ENCODE data around the gene HSPG2. TPM values are rescaled to one million over a fixed set of nuclear protein-coding genes. Genes with fewer than 3 reads are reported as not detected.

HSPG2 gene
- total RNA-seq, 2 donors from 2014 or later, result 148 to 152 TPM

DNA sequence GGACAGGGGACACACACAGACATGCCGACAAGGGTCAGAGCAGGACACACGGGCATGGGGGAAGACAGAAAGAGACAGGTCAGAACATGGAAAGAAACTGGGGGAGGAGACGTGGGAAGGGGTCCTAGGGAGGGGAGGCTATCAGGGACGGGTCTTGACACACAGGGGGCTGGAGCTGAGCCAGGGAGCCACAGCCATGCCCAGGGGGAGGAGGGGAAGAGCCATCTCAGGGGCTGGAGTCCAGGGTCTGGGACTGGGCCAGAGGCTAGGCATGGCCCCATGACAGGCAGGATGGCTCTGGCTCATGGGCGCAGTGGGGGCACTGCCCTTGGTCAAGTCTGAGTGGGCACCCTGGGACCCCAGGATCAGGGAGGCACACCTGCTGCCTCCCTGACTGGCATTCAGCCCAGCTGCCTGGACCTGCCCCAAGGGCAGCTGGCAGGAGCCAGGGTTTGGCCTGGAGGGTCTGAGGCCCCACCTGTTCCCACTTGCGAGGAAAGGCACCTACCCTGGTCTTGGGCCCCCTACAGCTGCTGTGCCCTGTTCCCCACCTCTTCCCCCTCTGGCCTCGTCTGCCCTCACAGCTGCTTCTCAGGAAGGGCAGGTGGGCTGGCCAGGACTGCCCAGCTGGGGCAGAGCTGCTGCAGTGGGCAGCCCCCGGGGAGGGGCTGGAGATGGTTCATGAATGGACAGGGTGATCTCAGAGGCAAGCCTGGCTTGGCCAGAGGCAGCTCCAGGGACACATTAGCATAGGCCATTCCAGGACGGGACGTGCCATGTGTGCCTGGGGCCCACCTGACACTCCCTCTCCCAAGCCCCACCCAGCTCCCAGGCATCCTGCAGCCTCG is 42.9 kb downstream of the HSPG2 start:
- H3K4me1 ChIP-seq, result peaks cover 18% of the 10 kb centered on the region
- H3K4me3 ChIP-seq, result no peak overlapping the region
- no peak for DNase-seq
- no peaks in the 10 kb centered on the region for H3K27me3 ChIP-seq
- intact Hi-C loops (cut with DNase I), result no loop called here
- no peak overlapping the region for H3K9ac ChIP-seq (ENCODE audit: low read depth in 2 of 2, low read length in 2 of 2)
- TF ChIP-seq, protein P1, sequence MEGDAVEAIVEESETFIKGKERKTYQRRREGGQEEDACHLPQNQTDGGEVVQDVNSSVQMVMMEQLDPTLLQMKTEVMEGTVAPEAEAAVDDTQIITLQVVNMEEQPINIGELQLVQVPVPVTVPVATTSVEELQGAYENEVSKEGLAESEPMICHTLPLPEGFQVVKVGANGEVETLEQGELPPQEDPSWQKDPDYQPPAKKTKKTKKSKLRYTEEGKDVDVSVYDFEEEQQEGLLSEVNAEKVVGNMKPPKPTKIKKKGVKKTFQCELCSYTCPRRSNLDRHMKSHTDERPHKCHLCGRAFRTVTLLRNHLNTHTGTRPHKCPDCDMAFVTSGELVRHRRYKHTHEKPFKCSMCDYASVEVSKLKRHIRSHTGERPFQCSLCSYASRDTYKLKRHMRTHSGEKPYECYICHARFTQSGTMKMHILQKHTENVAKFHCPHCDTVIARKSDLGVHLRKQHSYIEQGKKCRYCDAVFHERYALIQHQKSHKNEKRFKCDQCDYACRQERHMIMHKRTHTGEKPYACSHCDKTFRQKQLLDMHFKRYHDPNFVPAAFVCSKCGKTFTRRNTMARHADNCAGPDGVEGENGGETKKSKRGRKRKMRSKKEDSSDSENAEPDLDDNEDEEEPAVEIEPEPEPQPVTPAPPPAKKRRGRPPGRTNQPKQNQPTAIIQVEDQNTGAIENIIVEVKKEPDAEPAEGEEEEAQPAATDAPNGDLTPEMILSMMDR (IDR thresholded peaks at IDR 0.05), result no peak
- H3K27ac ChIP-seq, result no peak overlapping the region
- H3K9me3 ChIP-seq, result no peaks in the 10 kb centered on the region
- no peaks in the 10 kb centered on the region for H3K36me3 ChIP-seq

DNA sequence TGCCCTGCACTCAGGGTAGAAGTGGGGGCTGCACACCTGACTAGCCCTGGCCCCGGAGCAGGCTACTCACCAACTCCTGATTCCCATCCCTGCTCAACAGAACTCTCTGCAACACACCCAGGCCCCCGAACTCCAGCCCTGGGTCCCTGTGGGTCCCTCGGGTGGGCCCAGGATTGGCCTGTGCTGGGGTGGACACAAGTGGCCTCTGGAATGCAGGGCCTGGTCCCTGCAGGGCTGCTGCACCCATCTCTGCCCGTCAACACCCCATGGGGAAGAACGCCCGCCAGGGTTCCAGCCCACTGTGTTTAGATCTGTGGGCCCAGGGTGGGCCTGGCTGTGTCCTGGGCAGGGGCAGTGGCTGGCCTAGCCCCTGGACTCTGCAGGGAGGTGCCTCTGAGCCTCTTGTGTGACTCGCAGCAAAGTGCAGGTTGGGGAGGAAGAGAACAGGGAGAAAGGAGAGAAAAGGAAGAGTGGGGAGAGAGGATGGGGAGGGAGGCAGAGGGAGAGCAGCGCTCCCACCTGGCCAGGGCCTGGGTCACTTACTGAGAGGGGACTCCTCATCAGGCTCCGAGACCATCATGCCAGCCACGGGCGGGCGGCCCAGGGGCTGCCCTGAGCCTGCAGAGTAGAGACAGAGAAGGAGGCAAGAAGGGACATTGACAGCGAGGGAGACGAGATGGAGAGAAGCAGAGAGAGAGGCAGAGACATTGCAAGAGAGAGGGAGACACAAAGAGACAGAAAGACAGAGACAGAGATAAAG is 43.9 kb downstream of the HSPG2 start:
- H3K36me3 ChIP-seq, result no peaks in the 10 kb centered on the region
- TF ChIP-seq, protein P1 (IDR thresholded peaks at IDR 0.05), result no peak
- H3K9ac ChIP-seq (ENCODE audit: low read depth in 2 of 2, low read length in 2 of 2), result no peak overlapping the region
- intact Hi-C loops (cut with DNase I), result no loop called here
- no peak for DNase-seq
- H3K27ac ChIP-seq, result no peak overlapping the region
- peaks cover 18% of the 10 kb centered on the region for H3K4me1 ChIP-seq
- no peaks in the 10 kb centered on the region for H3K27me3 ChIP-seq
- no peak overlapping the region for H3K4me3 ChIP-seq
- no peaks in the 10 kb centered on the region for H3K9me3 ChIP-seq

DNA sequence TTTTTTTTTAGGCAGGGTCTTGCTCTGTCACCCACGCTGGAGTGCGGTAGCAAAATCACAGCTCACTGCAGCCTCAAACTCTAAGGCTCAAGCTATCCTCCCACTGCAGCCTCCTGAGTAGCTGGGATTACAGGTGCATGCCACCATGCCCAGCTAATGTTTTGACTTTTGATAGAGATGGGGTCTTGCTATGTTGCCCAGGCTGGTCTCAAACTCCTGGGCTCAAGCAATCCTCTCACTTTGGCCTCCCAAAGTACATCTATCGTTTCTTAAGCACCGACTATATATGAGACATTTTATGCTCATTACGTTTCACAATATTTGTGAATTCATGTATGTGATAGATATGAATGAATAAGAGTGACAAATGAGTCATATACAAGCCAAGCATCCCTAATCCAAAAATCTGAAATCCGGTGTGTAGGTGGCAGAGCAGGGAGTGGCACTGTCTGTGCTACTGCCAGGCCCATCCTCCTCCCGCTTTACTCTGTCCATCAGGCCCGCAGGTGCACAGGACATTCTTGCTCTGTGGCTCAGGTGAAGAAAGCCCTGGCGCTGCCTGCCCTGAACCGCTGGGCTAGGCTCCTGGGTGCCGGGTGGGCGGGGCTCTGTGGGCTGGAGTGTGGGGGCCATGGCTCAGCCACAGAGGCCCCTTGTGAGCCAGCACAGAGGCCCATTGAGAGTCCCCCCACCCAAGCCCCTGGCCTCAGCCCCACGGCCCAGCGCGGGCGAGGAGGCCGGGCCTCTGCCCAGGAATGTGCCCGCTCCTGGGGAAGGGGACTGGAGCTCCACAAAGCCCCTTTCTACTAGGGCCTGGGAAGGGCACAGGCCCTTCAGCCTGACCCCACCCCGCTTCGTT is 45.3 kb downstream of the HSPG2 start:
- Histone ChIP-seq H3K4me1 (peaks cover 8% of the 10 kb centered on the region), H3K27ac (no peak overlapping the region), H3K9me3 (no peaks in the 10 kb centered on the region), H3K27me3 (no peaks in the 10 kb centered on the region), H3K36me3 (no peaks in the 10 kb centered on the region), H3K4me3 (no peak overlapping the region), H3K9ac (ENCODE audit: low read depth in 2 of 2, low read length in 2 of 2) (no peak overlapping the region)
- no peak for DNase-seq
- TF ChIP-seq, protein P1 (IDR thresholded peaks at IDR 0.05), result no peak
- intact Hi-C loops (cut with DNase I), result no loop called here

DNA sequence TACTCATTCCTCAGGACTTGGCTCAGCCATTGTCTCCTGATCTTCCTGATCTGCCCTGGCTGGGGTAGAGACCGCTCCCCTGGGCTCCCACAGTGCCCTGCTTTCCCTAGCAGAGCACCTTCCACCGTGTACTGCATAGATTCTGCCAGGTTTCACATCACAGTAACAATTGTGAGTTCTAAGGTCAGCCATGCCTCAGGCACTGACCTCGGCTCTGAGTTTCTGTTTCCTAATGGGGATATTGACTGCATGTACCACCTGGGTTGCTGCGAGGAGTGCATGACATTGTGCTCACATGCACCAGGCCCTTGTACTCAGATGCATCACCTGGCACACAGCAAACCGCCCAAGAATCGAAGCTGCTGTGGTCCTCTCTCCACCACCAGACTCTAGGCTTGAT is 46.0 kb downstream of the HSPG2 start:
- intact Hi-C loops (cut with DNase I), result no loop called here
- no peak overlapping the region for H3K4me3 ChIP-seq
- H3K4me1 ChIP-seq, result no peaks in the 10 kb centered on the region
- TF ChIP-seq, protein P1 (IDR thresholded peaks at IDR 0.05), result no peak
- H3K27me3 ChIP-seq, result no peaks in the 10 kb centered on the region
- H3K36me3 ChIP-seq, result peaks cover 2% of the 10 kb centered on the region
- DNase-seq, result no peak
- H3K9ac ChIP-seq (ENCODE audit: low read depth in 2 of 2, low read length in 2 of 2), result no peak overlapping the region
- no peak overlapping the region for H3K27ac ChIP-seq
- H3K9me3 ChIP-seq, result no peaks in the 10 kb centered on the region

DNA sequence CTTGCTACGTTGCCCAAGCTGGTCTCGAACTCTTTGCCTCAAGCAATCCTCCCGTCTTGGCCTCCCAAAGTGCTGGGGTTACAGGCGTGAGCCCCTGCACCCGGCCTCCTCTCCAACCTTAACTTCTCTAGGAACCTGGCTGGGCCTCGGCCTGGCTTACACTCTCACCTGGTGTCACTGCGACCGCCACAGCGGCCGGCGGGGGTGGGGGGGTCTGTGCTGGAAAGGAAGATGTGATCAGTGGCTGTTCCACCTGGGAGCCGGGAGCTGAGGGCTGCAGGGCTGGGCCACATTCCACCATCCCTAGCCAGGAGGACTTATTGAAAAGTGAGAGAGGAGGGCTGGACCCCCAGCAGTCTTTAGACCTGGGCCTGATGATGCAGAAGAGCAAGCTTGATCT is 48.6 kb downstream of the HSPG2 start:
- peaks cover 7% of the 10 kb centered on the region for H3K36me3 ChIP-seq
- no peaks in the 10 kb centered on the region for H3K27me3 ChIP-seq
- no peak overlapping the region for H3K9ac ChIP-seq (ENCODE audit: low read depth in 2 of 2, low read length in 2 of 2)
- no peaks in the 10 kb centered on the region for H3K4me1 ChIP-seq
- no peaks in the 10 kb centered on the region for H3K9me3 ChIP-seq
- no peak overlapping the region for H3K4me3 ChIP-seq
- DNase-seq, result no peak
- TF ChIP-seq, protein P1 (IDR thresholded peaks at IDR 0.05), result no peak
- no peak overlapping the region for H3K27ac ChIP-seq
- intact Hi-C loops (cut with DNase I), result no loop called here

Data from colonic mucosa (tissue), 4 donors.